H9 (cell line): ENCODE data around the gene ARPIN. TPM values are rescaled to one million over a fixed set of nuclear protein-coding genes. Genes with fewer than 3 reads are reported as not detected.

ENCODE experiments used
- DNase-seq: peaks from one replicate; pipeline ENCODE4 v3.0.0-alpha.2; 2017
- H2AFZ ChIP-seq: one replicate; pipeline ENCODE4 v1.6.1; 2013; ENCODE audit warnings: mild to moderate bottlenecking, low read length, control low read depth, moderate library complexity
- H2AK5ac ChIP-seq: 2 replicates; pipeline ENCODE4 v1.6.1; 2013; ENCODE audit warnings: low read length, control low read depth, mixed read lengths; ENCODE audit not compliant: insufficient read length
- H2BK120ac ChIP-seq: one replicate; pipeline ENCODE4 v1.6.1; 2013; ENCODE audit warnings: low read depth, mild to moderate bottlenecking, low read length, control low read depth, inconsistent platforms; ENCODE audit not compliant: poor library complexity, severe bottlenecking
- H2BK12ac ChIP-seq: 2 replicates; pipeline ENCODE4 v1.6.1; 2013; ENCODE audit warnings: low read length, control low read depth, mixed read lengths, low read depth; ENCODE audit not compliant: insufficient read length
- H2BK15ac ChIP-seq: 2 replicates; pipeline ENCODE4 v1.6.1; 2013; ENCODE audit warnings: low read depth, low read length, control low read depth
- H2BK20ac ChIP-seq: one replicate; pipeline ENCODE4 v1.6.1; 2013; ENCODE audit warnings: low read depth, mild to moderate bottlenecking, low read length, control low read depth, inconsistent platforms; ENCODE audit not compliant: poor library complexity, severe bottlenecking
- H2BK5ac ChIP-seq: 2 replicates; pipeline ENCODE4 v1.6.1; 2013; ENCODE audit warnings: low read length, control low read depth, mixed read lengths; ENCODE audit not compliant: insufficient read length
- H3K14ac ChIP-seq: 2 replicates; pipeline ENCODE4 v1.6.1; 2013; ENCODE audit warnings: low read length, control low read depth; ENCODE audit not compliant: insufficient read depth
- H3K18ac ChIP-seq: 2 replicates; pipeline ENCODE4 v1.6.1; 2013; ENCODE audit warnings: low read depth, mild to moderate bottlenecking, mixed read lengths, low read length, control low read depth; ENCODE audit not compliant: insufficient read length
- H3K23ac ChIP-seq: 2 replicates; pipeline ENCODE4 v1.6.1; 2013; ENCODE audit warnings: low read length, control low read depth, mixed read lengths, low read depth; ENCODE audit not compliant: insufficient read length
- H3K23me2 ChIP-seq: 2 replicates; pipeline ENCODE4 v1.6.1; 2013; ENCODE audit warnings: low read depth, mild to moderate bottlenecking, mixed read lengths, low read length, control low read depth; ENCODE audit not compliant: insufficient read length, poor library complexity, severe bottlenecking
- H3K27ac ChIP-seq: 2 replicates; pipeline ENCODE4 v1.5.1; 2013; ENCODE audit warnings: low read length, control low read depth, mixed read lengths, low read depth; ENCODE audit not compliant: insufficient read length
- H3K27me3 ChIP-seq: 2 replicates; pipeline ENCODE4 v1.6.1; 2013; ENCODE audit warnings: low read length, control low read depth, inconsistent platforms; ENCODE audit not compliant: insufficient read depth
- H3K4ac ChIP-seq: 2 replicates; pipeline ENCODE4 v1.6.1; 2013; ENCODE audit warnings: low read depth, mild to moderate bottlenecking, control low read depth, inconsistent platforms, low read length, moderate library complexity
- H3K4me1 ChIP-seq: 2 replicates; pipeline ENCODE4 v1.6.1; 2013; ENCODE audit warnings: low read length, control low read depth, inconsistent platforms; ENCODE audit not compliant: insufficient read depth
- H3K4me2 ChIP-seq: 2 replicates; pipeline ENCODE4 v1.6.1; 2013; ENCODE audit warnings: low read length, control low read depth, mixed read lengths; ENCODE audit not compliant: insufficient read length, insufficient read depth
- H3K56ac ChIP-seq: 2 replicates; pipeline ENCODE4 v1.6.1; 2013; ENCODE audit warnings: low read depth, mild to moderate bottlenecking, mixed read lengths, low read length, control low read depth; ENCODE audit not compliant: insufficient read length
- H3K79me1 ChIP-seq: 2 replicates; pipeline ENCODE4 v1.6.1; 2013; ENCODE audit warnings: low read depth, mild to moderate bottlenecking, moderate library complexity, low read length, control low read depth, inconsistent platforms; ENCODE audit not compliant: insufficient read depth, poor library complexity, severe bottlenecking
- H3K79me2 ChIP-seq: 2 replicates; pipeline ENCODE4 v1.6.1; 2013; ENCODE audit warnings: low read length, control low read depth, inconsistent platforms; ENCODE audit not compliant: insufficient read depth
- H3K9ac ChIP-seq: 2 replicates; pipeline ENCODE4 v1.6.1; 2013; ENCODE audit warnings: low read length, control low read depth, mixed read lengths; ENCODE audit not compliant: insufficient read length; ENCODE audit errors: extremely low read depth
- H3K9me3 ChIP-seq: one replicate; pipeline ENCODE4 v1.6.1; 2013; ENCODE audit warnings: low read depth, low read length, inconsistent platforms; ENCODE audit not compliant: control insufficient read depth
- H3T11ph ChIP-seq: one replicate; pipeline ENCODE4 v1.6.1; 2013; ENCODE audit warnings: mild to moderate bottlenecking, low read length, control low read depth, inconsistent platforms
- H4K20me1 ChIP-seq: one replicate; pipeline ENCODE4 v1.6.1; 2013; ENCODE audit not compliant: control insufficient read depth, insufficient read length, insufficient read depth
- H4K5ac ChIP-seq: 2 replicates; pipeline ENCODE4 v1.6.1; 2013; ENCODE audit warnings: low read depth, mild to moderate bottlenecking, mixed read lengths, low read length, control low read depth; ENCODE audit not compliant: insufficient read length
- H4K8ac ChIP-seq: replicated peaks from 2 replicates; pipeline ENCODE4 v1.6.1; 2013; ENCODE audit warnings: low read length, control low read depth, mixed read lengths, low read depth; ENCODE audit not compliant: insufficient read length
- H4K91ac ChIP-seq: 2 replicates; pipeline ENCODE4 v1.6.1; 2013; ENCODE audit warnings: low read depth, mild to moderate bottlenecking, moderate library complexity, mixed read lengths, low read length, control low read depth; ENCODE audit not compliant: insufficient read length
- H3K27ac Mint-ChIP-seq, 3 experiments: 2 replicates in 2 of 3; 3 replicates in 1 of 3; pipeline ENCODE4 v1.8.0; 2020 to 2021; ENCODE audit warnings: mixed read lengths in 3 of 3, mild to moderate bottlenecking in 1 of 3, moderate library complexity in 1 of 3
- H3K27me3 Mint-ChIP-seq: 2 replicates; pipeline ENCODE4 v1.8.0; 2021; ENCODE audit warnings: low read depth, mild to moderate bottlenecking, moderate library complexity, mixed read lengths
- H3K36me3 Mint-ChIP-seq, 3 experiments: 2 replicates in 2 of 3; 3 replicates in 1 of 3; pipeline ENCODE4 v1.8.0; 2020 to 2021; ENCODE audit warnings: low read depth in 3 of 3, mixed read lengths in 3 of 3; ENCODE audit not compliant: insufficient read depth in 1 of 3
- H3K4me1 Mint-ChIP-seq, 2 experiments: 2 replicates each; pipeline ENCODE4 v1.8.0; 2020; ENCODE audit warnings: mixed read lengths in 2 of 2
- H3K4me3 Mint-ChIP-seq, 2 experiments: 2 replicates in 1 of 2; 3 replicates in 1 of 2; pipeline ENCODE4 v1.8.0; 2020 to 2021; ENCODE audit warnings: mild to moderate bottlenecking in 2 of 2, mixed read lengths in 2 of 2, moderate library complexity in 1 of 2
- H3K9me3 Mint-ChIP-seq, 2 experiments: 2 replicates in 1 of 2; 3 replicates in 1 of 2; pipeline ENCODE4 v1.8.0; 2020; ENCODE audit warnings: mild to moderate bottlenecking in 2 of 2, mixed read lengths in 2 of 2, moderate library complexity in 1 of 2
- WGBS: extraction: QIAGEN DNeasy Blood & Tissue Kit; methylation state at CpG from one replicate; pipeline ENCODE4 v1.1.7; 2013; ENCODE audit warnings: missing lambda C conversion rate, low lambda C conversion rate, mixed read lengths; ENCODE audit not compliant: insufficient read length; ENCODE audit errors: extremely low coverage; 5-methylcytosine and 5-hydroxymethylcytosine counted together
- total RNA-seq: library from RNA; stranded (reverse); gene quantifications from 2 replicates; pipeline ENCODE4 v1.2.1, GENCODE V29; 2021
- TF ChIP-seq, protein P1 (sequence below): fragments of 200-600 bp; sonication (generic); conservative IDR thresholded peaks from 3 replicates; pipeline ENCODE4 v1.8.0; 2021; ENCODE audit warnings: antibody characterized with exemption, mild to moderate bottlenecking

ARPIN gene
- total RNA-seq, 1 experiment from 2014 or later = 6.4 TPM

- no peak overlapping the region for H3K4me2 ChIP-seq
- no peaks in the 10 kb centered on the region for H3K4me1 Mint-ChIP-seq
- H2BK15ac ChIP-seq = no peak overlapping the region
- no peak for DNase-seq
- H3K23ac ChIP-seq = no peak overlapping the region
- no peak overlapping the region for H3K18ac ChIP-seq
- no peak overlapping the region for H3K27ac ChIP-seq
- no peak overlapping the region for H2BK12ac ChIP-seq
- H2BK120ac ChIP-seq = no peak overlapping the region
- no peaks in the 10 kb centered on the region for H4K20me1 ChIP-seq
- H3K56ac ChIP-seq = no peak overlapping the region
- H3K23me2 ChIP-seq = no peaks in the 10 kb centered on the region
- H2AK5ac ChIP-seq = no peak overlapping the region
- H4K5ac ChIP-seq = no peak overlapping the region
- no peak overlapping the region for H2BK5ac ChIP-seq
- no peaks in the 10 kb centered on the region for H3K4me1 ChIP-seq
- no peak overlapping the region for H3T11ph ChIP-seq
- H3K9me3 ChIP-seq = no peaks in the 10 kb centered on the region
- no peak overlapping the region for H3K4ac ChIP-seq
- H3K4me3 Mint-ChIP-seq = no peak overlapping the region
- H3K14ac ChIP-seq = no peak overlapping the region
- no peak overlapping the region for H4K91ac ChIP-seq
- no peak overlapping the region for H4K8ac ChIP-seq
- no peak overlapping the region for H3K27ac Mint-ChIP-seq
- H3K79me1 ChIP-seq = no peaks in the 10 kb centered on the region
- no CpG with 5 or more reads among the region's 14 CpGs for WGBS
- no peaks in the 10 kb centered on the region for H3K9me3 Mint-ChIP-seq
- TF ChIP-seq, protein P1, sequence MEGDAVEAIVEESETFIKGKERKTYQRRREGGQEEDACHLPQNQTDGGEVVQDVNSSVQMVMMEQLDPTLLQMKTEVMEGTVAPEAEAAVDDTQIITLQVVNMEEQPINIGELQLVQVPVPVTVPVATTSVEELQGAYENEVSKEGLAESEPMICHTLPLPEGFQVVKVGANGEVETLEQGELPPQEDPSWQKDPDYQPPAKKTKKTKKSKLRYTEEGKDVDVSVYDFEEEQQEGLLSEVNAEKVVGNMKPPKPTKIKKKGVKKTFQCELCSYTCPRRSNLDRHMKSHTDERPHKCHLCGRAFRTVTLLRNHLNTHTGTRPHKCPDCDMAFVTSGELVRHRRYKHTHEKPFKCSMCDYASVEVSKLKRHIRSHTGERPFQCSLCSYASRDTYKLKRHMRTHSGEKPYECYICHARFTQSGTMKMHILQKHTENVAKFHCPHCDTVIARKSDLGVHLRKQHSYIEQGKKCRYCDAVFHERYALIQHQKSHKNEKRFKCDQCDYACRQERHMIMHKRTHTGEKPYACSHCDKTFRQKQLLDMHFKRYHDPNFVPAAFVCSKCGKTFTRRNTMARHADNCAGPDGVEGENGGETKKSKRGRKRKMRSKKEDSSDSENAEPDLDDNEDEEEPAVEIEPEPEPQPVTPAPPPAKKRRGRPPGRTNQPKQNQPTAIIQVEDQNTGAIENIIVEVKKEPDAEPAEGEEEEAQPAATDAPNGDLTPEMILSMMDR = no peak
- no peaks in the 10 kb centered on the region for H3K79me2 ChIP-seq
- H3K9ac ChIP-seq = no peak overlapping the region
- no peaks in the 10 kb centered on the region for H3K27me3 ChIP-seq
- no peak overlapping the region for H2AFZ ChIP-seq
- peaks cover 6% of the 10 kb centered on the region for H3K27me3 Mint-ChIP-seq
- no peaks in the 10 kb centered on the region for H3K36me3 Mint-ChIP-seq
- H2BK20ac ChIP-seq = no peak overlapping the region
Observed at GRCh38 chr15:89936786-89937265, 24.1 kb upstream of the ARPIN start.
